Measurements from ENCODE around the gene GTPBP1. TPM values are rescaled to one million over a fixed set of nuclear protein-coding genes. Genes with fewer than 3 reads are reported as not detected.
A peak's percentile ranks its signal among the peaks of the same experiment; 100 is the strongest.

The GTPBP1 gene
- total RNA-seq, 2 experiments from 2014 or later: 51.1 to 95.0 TPM

GRCh38 chr22:38733724-38734381, 28.1 kb downstream of the GTPBP1 start:
- no peaks in the 10 kb centered on the region for H3K79me2 ChIP-seq (ENCODE audit: insufficient read depth, low read depth, low read length)
- H3K36me3 ChIP-seq (ENCODE audit: insufficient read depth, low read length): peaks cover 83% of the 10 kb centered on the region
- ChIA-PET CTCF (ENCODE audit: unreplicated experiment) (no interaction called here), POLR2A (interaction anchor here (0.6 kb wide), 1 partner anchor 1431 kb away, joined by 3 read pairs; no protein-coding TSS in a partner anchor)
- no peaks in the 10 kb centered on the region for H3K4me1 ChIP-seq (ENCODE audit: insufficient read depth, low read length, poor library complexity, severe bottlenecking)
- BruUV-seq (replicated peaks): no TSS peak
- TF ChIP-seq, protein P1, sequence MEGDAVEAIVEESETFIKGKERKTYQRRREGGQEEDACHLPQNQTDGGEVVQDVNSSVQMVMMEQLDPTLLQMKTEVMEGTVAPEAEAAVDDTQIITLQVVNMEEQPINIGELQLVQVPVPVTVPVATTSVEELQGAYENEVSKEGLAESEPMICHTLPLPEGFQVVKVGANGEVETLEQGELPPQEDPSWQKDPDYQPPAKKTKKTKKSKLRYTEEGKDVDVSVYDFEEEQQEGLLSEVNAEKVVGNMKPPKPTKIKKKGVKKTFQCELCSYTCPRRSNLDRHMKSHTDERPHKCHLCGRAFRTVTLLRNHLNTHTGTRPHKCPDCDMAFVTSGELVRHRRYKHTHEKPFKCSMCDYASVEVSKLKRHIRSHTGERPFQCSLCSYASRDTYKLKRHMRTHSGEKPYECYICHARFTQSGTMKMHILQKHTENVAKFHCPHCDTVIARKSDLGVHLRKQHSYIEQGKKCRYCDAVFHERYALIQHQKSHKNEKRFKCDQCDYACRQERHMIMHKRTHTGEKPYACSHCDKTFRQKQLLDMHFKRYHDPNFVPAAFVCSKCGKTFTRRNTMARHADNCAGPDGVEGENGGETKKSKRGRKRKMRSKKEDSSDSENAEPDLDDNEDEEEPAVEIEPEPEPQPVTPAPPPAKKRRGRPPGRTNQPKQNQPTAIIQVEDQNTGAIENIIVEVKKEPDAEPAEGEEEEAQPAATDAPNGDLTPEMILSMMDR (conservative IDR thresholded peaks at IDR 0.05; ENCODE audit: low read length): no peak
- TF ChIP-seq EZH2phosphoT487 (IDR thresholded peaks at IDR 0.05; ENCODE audit: borderline replicate concordance, low read depth, low read length): no peak
- H4K20me1 ChIP-seq (ENCODE audit: insufficient read depth, low read length): no peaks in the 10 kb centered on the region
- intact Hi-C loops (cut with micrococcal nuclease; ENCODE audit: unreplicated experiment): no loop called here
- H2AFZ ChIP-seq (ENCODE audit: low read length): no peak overlapping the region
- no peaks in the 10 kb centered on the region for H3K9me2 ChIP-seq (ENCODE audit: insufficient read depth, low read length)
- H3K9me3 ChIP-seq (ENCODE audit: low read length): no peaks in the 10 kb centered on the region
- H3K4me2 ChIP-seq (ENCODE audit: low read length): no peak overlapping the region
- DNase-seq (ENCODE audit: low spot score): no peak
- H3K4me3 ChIP-seq (ENCODE audit: low read depth, low read length, poor library complexity, severe bottlenecking): no peak overlapping the region
- no peak overlapping the region for H3K27ac ChIP-seq (ENCODE audit: low read depth, low read length, poor library complexity, severe bottlenecking)

- no peaks in the 10 kb centered on the region for H3K79me2 ChIP-seq (ENCODE audit: insufficient read depth, low read depth, low read length)
- H3K27ac ChIP-seq (ENCODE audit: low read depth, low read length, poor library complexity, severe bottlenecking): no peak overlapping the region
These were observed 28.8 kb downstream of the GTPBP1 start for GRCh38 chr22:38734421-38735100.

More at GRCh38 chr22:38734421-38735100, 28.8 kb downstream of the GTPBP1 start:
- H3K4me3 ChIP-seq (ENCODE audit: low read depth, low read length, poor library complexity, severe bottlenecking): no peak overlapping the region
- POLR2A ChIA-PET: interaction anchor here (0.6 kb wide), 1 partner anchor 1432 kb away, joined by 3 read pairs; no protein-coding TSS in a partner anchor
- H3K9me2 ChIP-seq (ENCODE audit: insufficient read depth, low read length): no peaks in the 10 kb centered on the region
- no peak for TF ChIP-seq EZH2phosphoT487 (IDR thresholded peaks at IDR 0.05; ENCODE audit: borderline replicate concordance, low read depth, low read length)
- TF ChIP-seq, protein P1 (conservative IDR thresholded peaks at IDR 0.05; ENCODE audit: low read length): no peak
- H3K4me1 ChIP-seq (ENCODE audit: insufficient read depth, low read length, poor library complexity, severe bottlenecking): no peaks in the 10 kb centered on the region
- H3K9me3 ChIP-seq (ENCODE audit: low read length): no peaks in the 10 kb centered on the region
- CTCF ChIA-PET (ENCODE audit: unreplicated experiment): no interaction called here
- H2AFZ ChIP-seq (ENCODE audit: low read length): no peak overlapping the region
- TSS peak; percentile 73 for BruUV-seq (replicated peaks)
- intact Hi-C loops (cut with micrococcal nuclease; ENCODE audit: unreplicated experiment): no loop called here
- H3K36me3 ChIP-seq (ENCODE audit: insufficient read depth, low read length): peaks cover 83% of the 10 kb centered on the region
- DNase-seq (ENCODE audit: low spot score): no peak
- no peak overlapping the region for H3K4me2 ChIP-seq (ENCODE audit: low read length)
- no peaks in the 10 kb centered on the region for H4K20me1 ChIP-seq (ENCODE audit: insufficient read depth, low read length)
